GM18907 (cell line): ENCODE results near the gene RALY.

Source experiments
- ATAC-seq: cut with Tn5 transposase; IDR thresholded peaks from one replicate; pipeline ENCODE4 v1.9.1; 2021; ENCODE audit warnings: mild to moderate bottlenecking, moderate library complexity; ENCODE audit not compliant: unreplicated experiment

RALY gene

DNA sequence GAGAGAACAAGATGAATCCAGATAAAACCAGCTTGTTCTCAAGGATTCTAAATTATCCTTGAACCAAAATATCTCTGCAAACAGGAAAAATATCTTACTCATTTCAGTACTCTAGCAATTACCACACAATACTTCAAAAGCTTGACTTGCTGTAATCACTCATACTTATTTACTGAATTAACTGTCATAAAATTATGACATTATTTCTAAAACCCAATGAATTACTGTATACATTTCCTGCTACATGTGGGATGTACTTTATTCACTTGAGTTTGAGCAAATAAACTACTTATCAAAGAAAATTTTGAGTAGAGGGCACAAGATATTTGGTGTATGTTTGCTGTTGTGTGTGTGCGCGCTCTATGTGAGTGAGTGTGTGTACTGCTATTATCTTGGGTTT lies 108.6 kb downstream of the RALY start:
- ATAC-seq = no peak

DNA sequence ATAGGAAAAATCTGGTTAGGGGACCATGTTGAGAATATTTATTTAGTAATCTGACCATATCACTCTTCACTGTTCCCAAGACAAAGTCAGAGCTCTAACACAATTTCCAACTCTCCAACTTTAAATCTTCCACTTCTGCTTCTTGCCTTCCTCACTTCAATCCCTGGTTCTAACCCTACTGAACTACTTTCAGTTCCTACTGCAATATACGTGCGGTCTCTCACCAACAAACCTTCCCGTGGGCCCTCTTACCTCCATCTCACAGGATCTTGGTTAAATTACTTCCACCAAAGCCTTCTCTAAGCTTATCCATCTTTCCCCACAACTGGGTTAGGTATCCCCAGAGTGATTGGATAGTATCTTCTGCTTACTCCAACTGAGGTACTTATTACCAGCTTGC lies 110.3 kb downstream of the RALY start:
- ATAC-seq = no peak

DNA sequence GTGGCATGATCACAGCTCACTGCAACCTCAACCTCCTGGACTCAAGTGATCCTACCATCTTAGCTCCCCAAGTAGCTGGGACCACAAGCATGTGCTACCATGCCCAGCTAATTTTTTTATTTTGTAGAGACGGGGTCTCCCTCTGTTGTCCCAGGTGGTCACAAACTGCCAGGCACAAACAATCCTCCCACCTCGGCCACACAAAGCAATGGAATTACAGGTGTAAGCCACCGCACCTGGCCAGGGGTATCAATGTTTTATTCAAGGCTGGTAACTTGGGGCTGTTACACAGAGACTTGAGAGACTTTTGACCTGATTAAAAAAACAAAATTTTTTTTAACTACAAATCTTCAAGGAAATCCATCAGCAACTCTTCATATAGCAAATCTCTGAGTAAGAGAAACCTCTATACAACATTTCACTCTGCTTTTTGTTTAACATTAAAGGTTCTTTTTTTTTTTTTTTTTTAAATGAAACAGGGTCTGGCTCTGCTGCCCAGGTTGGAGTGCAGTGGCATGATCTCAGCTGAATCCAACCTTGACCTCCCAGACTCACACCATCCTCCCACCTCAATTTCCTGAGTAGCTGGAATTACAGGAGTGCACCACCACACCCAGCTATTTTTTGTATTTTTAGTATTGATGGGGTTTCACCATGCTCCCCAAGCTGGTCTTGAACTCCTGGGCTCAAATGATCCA lies 112.4 kb downstream of the RALY start:
- ATAC-seq = no peak

DNA sequence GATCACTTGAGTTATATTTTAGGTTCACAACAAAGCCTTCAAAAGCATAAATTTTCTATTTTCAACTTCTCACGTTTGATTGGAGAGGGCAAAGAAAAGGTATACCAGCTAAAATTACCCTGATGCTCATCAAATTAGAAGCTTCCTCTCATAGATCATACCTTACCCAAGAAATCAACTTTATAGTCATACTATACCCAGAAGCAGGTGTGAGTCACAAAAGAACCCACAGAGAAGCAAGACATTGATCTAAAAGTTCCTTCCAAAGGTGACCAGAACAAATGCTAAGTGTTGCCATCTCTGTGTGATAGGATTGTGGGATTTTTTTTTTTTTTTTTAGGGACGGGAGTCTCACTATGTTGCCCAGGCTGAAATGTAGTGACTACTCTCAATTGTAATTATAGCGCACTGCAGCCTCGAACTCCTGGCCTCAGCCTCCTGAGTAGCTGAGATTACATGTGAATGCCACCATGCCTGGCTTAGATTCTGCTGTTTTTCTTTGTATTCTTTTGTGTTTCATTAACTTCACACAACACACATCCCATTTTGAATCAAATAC lies 115.0 kb downstream of the RALY start:
- ATAC-seq = no peak

DNA sequence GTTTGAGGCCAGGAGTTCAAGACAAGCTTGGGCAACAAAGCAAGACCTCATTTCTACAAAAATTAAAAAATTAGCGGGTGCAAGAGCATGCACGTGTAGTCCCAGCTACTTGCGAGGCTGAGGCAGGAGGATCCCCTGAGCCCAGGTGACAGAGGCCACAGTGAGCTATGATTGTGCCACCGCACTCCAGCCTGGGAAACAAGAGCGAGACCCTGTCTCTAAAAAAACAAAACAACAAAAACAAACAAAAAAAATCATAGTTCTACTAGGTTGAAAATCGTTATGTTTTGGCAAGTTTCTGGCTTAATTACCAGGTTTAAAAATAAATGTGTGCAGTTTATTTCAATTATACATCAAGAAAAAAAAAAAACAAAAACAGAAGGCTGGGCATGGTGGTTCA lies 115.7 kb downstream of the RALY start:
- ATAC-seq = no peak

DNA sequence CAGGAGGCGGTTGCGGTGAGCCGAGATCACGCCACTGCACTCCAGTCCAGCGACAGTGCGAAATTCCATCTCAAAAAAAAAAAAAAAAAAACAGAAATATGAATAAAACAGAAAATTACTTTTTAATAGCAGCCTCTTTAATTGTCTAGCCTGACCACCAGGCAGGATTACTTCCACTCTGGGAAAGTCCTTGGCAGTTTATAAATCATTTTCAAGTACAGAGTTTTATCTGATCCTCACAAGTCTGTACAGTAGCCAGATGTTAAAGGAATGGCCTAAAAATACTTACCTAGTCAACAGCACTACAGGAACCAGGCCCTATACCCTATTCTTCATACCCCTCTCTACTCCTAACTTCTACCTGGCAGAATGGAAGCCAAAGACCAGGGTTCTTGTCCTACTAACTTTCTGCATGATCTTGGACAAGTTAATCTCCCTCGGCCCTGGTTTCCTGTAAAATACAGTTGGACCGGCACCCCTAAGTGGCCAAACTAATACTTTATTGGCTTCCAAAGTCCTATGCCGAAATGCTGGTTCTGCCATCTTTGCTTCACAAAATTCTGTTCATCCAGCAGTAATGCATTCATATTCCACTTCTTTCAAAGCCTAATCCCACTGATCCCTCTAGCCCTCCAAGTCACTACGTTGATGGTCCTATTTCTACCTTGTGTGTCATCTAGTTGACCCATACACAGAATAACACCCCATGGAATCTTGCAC lies 116.5 kb downstream of the RALY start:
- no peak for ATAC-seq

DNA sequence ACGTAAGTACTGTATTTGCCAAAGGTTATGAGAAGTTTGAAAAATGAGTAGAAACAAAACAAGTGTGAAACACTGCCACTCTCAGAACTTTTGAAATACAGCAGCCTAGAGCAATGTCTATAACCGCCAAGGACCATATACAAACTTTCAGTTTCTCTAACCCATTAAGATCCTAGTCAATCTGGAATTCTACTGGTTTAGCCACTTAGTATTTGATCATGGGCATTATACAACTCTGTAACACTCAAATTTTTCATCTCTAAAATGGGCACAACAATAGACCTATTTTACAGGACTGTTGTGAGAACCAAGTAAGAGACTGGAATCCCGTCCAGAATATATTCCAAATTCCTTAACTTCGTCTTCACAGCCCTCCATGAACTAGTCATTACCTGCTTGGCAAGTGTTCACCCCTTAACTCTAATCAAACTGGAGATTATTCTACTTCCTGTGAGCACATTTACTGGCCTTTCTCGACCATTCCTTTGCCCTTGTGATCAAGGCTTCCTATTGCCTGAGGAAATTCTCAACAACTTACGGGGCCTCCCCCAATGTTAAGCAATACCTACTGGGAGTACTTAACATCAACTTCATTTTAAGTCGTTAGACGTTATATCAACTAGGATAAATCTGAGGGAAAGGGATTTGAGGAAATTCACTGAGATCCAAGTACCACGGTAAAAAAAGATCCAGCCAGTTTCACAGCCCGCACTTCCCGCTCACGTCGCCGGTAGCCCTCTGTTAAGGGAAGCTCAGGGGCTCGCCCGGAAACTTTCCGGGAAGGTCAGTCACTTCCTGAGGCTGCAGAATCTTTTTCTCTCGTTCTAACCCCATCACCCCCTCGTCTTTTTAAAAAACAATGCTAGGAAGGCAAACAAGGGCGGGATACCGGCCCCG lies 117.3 kb downstream of the RALY start:
- no peak for ATAC-seq

DNA sequence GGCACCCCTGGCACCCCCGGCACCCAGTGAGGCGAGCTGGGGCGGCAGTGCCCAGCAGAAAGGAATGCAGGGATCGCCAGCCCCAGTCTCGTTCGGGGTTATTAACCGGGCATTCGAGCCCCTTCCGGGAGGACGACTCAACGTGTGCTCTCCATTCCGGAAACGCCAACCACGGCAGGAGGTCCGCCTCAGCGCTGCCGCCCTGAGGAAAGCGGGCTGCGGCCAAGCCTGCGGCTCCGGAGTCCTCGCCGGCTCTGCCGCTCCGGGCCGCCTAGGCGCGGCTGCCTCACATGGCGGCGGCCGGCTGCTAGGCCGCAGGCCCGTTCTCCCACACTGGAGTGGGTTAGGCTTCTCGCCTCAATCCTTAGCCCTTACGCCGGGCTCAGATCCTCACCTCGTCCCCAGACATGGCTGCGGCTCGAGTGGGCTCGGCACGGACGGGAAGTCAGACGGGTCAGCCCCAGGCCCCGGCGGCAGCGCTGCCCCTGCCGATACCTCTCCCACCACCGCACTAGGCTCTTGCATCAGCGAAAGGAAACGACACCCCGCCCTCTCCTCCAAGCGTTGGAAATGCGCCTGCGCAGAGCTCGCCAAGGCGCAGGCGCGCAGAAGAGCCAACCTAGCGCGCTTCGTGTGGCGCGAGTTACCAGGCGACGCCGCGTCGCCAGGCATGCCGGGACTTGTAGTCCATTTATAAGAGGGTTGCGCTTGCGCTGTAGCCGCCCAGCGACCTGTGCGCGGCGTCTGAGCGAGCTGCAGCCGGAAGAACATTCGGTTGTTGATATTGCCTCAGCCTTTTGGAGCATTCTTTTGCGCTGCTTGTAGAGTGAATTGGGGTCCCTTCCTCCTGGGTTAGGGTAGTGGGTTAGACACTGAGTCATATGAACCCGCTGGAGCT lies 118.2 kb downstream of the RALY start, which contains the start of gene EIF2S2:
TSS of gene EIF2S2 (minus strand) at position 542 of the 898 bp plus-strand sequence. CDS start at position 409, 133 bp downstream.
- peak; percentile 92 for ATAC-seq

DNA sequence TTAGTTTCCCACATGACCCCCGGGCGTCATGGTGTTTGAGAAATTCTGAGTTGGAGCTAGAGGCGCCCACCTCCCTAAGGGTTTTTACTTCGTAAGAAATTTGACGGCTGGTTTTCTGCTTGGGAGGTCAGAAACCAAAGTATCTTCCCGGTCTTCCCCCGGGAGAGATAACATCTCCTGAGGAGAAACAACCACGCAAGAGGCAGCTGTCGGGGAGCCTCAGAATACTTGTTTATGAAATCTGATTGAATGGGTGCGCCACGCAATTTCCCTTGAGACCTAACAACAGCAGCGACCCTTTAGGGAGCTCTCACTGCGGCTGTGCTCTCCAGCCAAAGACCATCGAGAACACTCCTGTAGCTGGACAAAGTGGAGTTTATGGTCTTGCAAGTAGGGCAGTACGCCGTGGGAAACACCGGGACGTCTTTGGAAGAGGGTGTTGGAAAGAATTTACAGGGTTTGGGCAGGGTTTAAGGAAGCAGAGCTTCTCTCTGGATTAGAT lies 118.9 kb downstream of the RALY start:
- peak; percentile 4 for ATAC-seq

DNA sequence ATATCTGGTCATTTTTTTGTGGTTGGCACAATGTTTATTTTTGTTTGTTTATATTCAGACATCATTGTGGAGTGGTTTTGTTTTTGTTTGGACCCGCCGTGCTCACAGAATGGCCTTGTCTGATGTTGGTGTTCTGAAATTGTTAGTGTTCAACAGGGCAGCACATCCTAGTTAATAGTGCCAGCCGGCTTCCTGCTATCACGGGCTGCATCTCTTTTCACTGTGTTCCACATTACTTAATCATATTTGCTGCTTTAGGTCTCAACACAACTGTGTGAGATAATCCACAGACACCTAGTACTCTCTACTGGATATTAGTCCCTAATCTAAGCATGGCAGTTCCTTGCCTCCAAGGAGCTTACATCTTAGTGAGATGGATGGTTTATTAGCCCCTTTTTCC lies 121.1 kb downstream of the RALY start:
- no peak for ATAC-seq

DNA sequence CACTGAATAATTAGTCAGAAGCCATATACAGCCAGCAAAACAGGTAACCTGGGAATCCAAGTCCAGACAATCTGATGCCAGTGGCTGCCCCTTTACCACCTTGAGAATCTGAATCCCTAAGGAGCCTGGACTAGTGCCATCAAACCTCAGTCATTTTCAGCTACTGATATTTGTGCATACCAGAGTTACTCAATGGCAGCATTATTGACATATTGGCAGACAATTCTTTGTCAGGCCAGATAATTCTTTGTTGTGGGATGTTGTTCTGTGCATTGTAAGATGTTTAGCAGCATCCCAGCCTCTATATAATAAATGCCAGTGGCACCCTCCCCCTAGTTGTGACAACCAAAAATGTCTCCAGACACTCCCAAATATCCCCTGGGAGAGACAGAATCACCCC lies 121.5 kb downstream of the RALY start:
- no peak for ATAC-seq

DNA sequence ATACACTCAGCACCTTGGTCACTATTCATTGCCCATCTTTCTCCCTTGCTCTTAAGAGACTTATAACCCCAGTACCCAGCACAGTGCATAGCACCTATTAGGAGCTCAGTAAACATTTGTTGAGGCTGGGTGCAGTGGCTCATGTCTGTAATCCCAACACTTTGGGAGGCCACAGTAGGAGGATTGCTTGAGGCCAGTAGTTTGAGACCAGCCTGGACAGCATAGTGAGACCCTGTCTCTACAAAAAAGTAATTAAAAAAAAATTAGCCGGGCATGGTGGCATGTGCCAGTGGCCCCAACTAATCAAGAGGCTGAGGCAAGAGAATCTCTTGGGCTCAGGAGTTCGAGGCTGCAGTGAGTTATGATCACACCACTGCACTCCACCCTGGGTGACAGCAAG lies 126.5 kb downstream of the RALY start:
- no peak for ATAC-seq

DNA sequence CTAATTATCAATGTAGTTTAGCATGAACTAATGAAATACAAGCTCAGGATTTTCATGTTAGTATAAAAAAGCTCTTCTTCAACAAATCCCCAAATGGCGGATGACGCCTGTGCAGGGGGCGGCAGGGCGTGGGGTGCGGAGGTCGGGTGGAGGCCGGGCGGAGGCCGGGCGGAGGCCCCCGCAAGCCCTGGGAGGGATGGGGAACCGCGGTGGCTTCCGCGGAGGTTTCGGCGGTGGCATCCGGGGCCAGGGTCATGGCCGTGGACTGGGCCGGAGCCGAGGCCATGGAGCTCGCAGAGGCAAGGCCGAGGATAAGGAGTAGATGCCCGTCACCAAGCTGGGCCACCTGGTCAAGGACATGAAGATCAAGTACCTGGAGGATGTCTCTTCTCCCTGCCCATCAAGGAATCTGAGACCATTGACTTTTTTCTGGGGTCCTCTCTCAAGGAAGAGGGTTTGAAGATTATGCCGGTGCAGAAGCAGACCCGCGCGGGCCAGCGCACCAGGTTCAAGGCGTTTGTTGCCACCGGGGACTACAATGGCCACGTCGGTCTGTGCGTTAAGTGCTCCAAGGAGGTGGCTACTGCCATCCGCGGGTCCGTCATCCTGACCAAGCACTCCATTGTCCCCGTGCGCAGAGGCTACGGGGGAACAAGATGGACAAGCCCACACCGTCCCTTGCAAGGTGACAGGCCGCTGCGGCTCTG lies 128.7 kb downstream of the RALY start:
- ATAC-seq = no peak

DNA sequence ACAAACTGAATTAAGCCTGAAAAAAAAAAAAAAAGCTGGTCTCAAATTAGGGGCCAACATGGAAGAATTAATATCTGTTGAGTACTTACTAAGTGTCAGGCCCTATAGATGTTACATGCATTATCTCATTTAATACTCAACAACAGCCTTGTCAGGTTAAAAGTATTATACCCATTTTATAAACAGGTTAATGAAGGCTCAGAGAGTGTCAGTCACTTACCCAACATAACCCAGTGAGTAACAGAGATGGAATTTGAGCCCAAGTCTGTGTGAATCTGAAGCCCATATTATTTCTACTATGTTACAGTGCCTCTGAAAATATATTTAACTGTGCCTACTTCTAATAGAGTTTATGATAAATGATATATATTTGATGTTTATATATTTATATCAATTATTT lies 129.6 kb downstream of the RALY start:
- ATAC-seq = no peak

DNA sequence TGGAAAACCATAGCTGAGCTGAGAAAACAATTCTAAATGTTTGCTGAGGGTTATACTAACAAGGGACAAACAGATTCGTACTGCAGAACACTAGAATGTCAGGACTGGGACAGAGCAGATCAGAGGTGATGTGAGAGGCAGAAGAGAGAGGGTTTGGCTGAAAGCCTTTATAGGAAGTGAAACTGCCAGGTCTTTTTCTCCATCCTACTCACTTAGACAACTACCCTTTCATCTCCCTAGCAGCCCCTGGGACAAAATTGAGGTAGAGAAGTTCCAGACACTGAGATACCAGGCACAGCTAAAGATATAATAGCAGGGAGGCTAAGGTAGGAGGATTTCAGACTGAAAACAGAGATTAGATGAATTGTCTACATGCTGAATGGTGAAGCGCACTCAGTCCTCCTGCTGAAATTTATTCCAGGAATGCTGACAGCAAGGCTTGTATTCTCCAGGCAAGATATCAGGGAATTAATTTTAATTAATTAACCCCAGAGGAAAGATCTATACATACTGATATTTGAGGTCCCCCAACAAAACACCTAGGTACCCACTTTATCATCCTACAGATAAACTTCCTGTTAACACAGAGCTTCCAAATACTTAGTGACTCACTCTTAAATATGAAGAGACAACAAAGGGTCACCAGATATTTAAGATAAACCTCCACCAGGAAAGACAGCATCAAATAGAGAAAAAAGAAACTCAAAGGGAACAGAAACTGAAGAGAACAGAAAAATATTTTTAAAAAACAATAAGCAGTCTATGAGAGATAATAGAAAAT lies 130.9 kb downstream of the RALY start:
- ATAC-seq = no peak

DNA sequence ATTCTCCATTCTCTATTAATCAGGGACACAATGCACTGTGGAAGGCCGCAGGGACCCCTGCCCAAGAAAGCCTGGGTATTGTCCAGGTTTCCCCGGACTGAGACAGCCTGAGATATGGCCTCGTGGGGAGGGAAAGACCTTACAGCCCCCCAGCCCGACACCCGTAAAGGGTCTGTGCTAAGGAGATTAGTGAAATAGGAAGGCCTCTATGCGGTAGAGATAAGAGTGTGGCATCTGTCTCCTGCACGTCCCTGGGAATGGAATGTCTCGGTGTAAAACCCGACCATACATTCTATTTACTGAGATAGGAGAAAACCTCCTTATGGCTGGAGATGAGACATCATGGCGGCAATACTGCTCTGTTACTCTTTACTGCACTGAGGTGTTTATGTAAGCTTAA lies 134.1 kb downstream of the RALY start:
- ATAC-seq = no peak

DNA sequence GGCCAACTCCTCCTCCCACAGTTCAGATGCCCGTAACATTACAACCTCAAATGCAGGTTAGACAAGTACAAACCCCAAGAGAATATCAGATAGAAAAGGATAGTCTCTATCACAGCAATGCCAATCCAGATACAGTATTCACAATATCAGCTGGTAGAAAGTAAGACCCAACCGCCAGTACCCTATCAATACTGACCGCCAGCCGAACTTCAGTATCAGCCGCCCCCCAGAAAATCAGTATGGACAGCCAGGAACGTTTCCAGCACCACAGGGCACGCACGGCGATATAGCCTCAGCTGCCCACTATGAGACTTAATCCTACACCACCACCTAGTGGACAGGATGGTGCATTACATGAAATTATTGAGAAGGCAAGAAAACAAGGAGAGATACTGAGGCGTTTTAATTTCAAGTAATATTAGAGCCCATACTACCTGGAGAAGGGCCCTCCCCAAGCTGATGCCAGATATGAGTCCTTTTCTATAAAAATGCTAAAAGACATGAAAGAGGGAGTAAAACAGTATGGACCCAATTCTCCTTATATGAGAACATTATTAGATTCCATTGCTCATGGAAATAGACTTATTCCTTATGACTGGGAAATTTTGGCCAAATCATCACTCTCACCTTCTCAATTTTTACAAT lies 135.9 kb downstream of the RALY start:
- no peak for ATAC-seq

DNA sequence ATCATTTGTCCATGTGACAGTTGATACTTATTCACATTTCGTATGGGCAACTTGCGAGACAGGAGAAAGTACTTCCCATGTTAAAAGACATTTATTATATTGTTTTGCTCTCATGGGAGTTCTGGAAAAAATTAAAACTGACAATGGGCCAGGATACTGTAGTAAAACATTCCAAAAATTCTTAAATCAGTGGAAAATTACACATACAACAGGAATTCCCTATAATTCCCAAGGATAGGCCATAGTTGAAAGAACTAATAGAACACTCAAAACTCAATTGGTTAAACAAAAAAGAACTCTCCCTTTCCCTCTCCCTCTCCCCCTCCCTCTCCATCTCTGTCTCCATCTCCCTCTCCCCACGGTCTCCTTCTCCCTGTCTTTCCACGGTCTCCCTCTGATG lies 137.8 kb downstream of the RALY start:
- ATAC-seq = no peak
